ENCODE results near the gene CAMK2G.

- no peak for TF ChIP-seq CTCF (IDR thresholded peaks at IDR 0.05; ENCODE audit: low read depth, low read length, missing input control)
- TF ChIP-seq ZBTB33 (IDR thresholded peaks at IDR 0.05) = no peak
- no peak for TF ChIP-seq REST (IDR thresholded peaks at IDR 0.05)
- TF ChIP-seq HNF4G (IDR thresholded peaks at IDR 0.05) = no peak
- no peak for TF ChIP-seq RAD21 (IDR thresholded peaks at IDR 0.05)
- TF ChIP-seq JUND (IDR thresholded peaks at IDR 0.05) = no peak
Observed at GRCh38 chr10:73855413-73855812, 18.9 kb downstream of the CAMK2G start.
